Left kidney (tissue), 2 donors: ENCODE measurements around the gene SULT1E1. TPM values are rescaled to one million over a fixed set of nuclear protein-coding genes. Genes with fewer than 3 reads are reported as not detected.
A peak's percentile ranks its signal among the peaks of the same experiment; 100 is the strongest.
"Not testable (repeated sequence)": the region's sequence is repeated elsewhere in the genome, so short reads cannot be mapped to it uniquely, and the experiment has no call there.

Source experiments
- DNase-seq: peaks from one replicate; pipeline ENCODE4 v3.0.0-alpha.2; 2013
- polyA plus RNA-seq: library from polyadenylated mRNA; unstranded; fragments of 120-200 nt; gene quantifications from one replicate; pipeline ENCODE4 v1.2.1, GENCODE V29; 2013; ENCODE audit not compliant: insufficient read length

The SULT1E1 gene
- polyA plus RNA-seq, 1 donor = 585 TPM

GRCh38 chr4:69849297-69849696 is 10.6 kb downstream of the SULT1E1 start:
- DNase-seq = no peak

- DNase-seq = no peak
These were observed 11.9 kb downstream of the SULT1E1 start for GRCh38 chr4:69848028-69848427.

GRCh38 chr4:69843932-69844331 is 16.0 kb downstream of the SULT1E1 start:
- DNase-seq = no peak

- no peak for DNase-seq
These were observed 16.6 kb downstream of the SULT1E1 start for GRCh38 chr4:69843301-69843700.

- DNase-seq = no peak
These were observed 21.0 kb downstream of the SULT1E1 start for GRCh38 chr4:69838977-69839376.

GRCh38 chr4:69836287-69836686 is 23.7 kb downstream of the SULT1E1 start:
- no peak for DNase-seq

GRCh38 chr4:69835766-69836165 is 24.2 kb downstream of the SULT1E1 start:
- DNase-seq = no peak

GRCh38 chr4:69833251-69833650 is 26.7 kb downstream of the SULT1E1 start:
- DNase-seq = no peak

- DNase-seq = peak; percentile 46
These were observed 27.5 kb downstream of the SULT1E1 start for GRCh38 chr4:69832326-69833030.

GRCh38 chr4:69831646-69832325 is 28.2 kb downstream of the SULT1E1 start:
- no peak for DNase-seq

GRCh38 chr4:69831270-69831627 is 28.7 kb downstream of the SULT1E1 start:
- no peak for DNase-seq

GRCh38 chr4:69830560-69831269 is 29.2 kb downstream of the SULT1E1 start:
- DNase-seq = peak; percentile 27

GRCh38 chr4:69830192-69830559 is 29.8 kb downstream of the SULT1E1 start:
- DNase-seq = no peak

GRCh38 chr4:69829678-69830077 is 30.3 kb downstream of the SULT1E1 start:
- DNase-seq = no peak

- no peak for DNase-seq
These were observed 31.1 kb downstream of the SULT1E1 start for GRCh38 chr4:69828828-69829227.

GRCh38 chr4:69825056-69825455 is 34.9 kb downstream of the SULT1E1 start:
- not testable (repeated sequence) for DNase-seq

GRCh38 chr4:69823481-69824186 is 36.3 kb downstream of the SULT1E1 start:
- no peak for DNase-seq

- DNase-seq = no peak
These were observed 36.9 kb downstream of the SULT1E1 start for GRCh38 chr4:69823048-69823447.

GRCh38 chr4:69822198-69822597 is 37.7 kb downstream of the SULT1E1 start:
- DNase-seq = no peak

GRCh38 chr4:69818060-69818639 is 41.8 kb downstream of the SULT1E1 start:
- DNase-seq = no peak

GRCh38 chr4:69816236-69816635 is 43.7 kb downstream of the SULT1E1 start:
- DNase-seq = no peak

- DNase-seq = no peak
These were observed 46.3 kb downstream of the SULT1E1 start for GRCh38 chr4:69813628-69814027.
